ENCODE measurements around the gene ATP9B. TPM values are rescaled to one million over a fixed set of nuclear protein-coding genes. Genes with fewer than 3 reads are reported as not detected.

ATP9B gene
- total RNA-seq, 1 donor from 2014 or later, result 27.3 TPM

DNA sequence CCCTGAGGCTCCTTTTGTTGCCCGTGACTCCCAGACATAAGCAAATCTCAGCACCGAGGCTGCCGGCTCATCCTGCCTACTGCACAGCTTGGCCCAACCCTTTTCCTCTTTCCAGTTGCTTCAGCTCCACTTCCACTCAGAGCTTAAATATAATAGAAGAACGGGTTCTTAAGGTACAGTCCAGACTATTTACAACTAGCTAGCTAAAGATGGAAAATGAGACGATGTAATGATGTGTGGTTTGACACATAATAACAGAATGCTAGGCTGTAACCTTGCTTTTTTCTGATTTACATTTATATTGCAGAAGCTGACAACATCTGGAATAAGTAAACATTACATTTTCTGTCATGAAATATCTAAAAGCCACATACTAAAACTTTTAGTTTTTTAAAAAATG, 26.9 kb upstream of the ATP9B start:
- peaks cover 9% of the 10 kb centered on the region for H3K9me3 Mint-ChIP-seq (ENCODE audit: unreplicated experiment)
- H3K27me3 Mint-ChIP-seq (ENCODE audit: unreplicated experiment), result no peaks in the 10 kb centered on the region
- no peak overlapping the region for H3K27ac Mint-ChIP-seq (ENCODE audit: unreplicated experiment)
- H3K4me3 Mint-ChIP-seq (ENCODE audit: unreplicated experiment), result no peak overlapping the region
- H3K36me3 Mint-ChIP-seq (ENCODE audit: unreplicated experiment), result no peaks in the 10 kb centered on the region
- no peaks in the 10 kb centered on the region for H3K4me1 Mint-ChIP-seq (ENCODE audit: unreplicated experiment)
- no peak for TF ChIP-seq CTCF (IDR thresholded peaks at IDR 0.05)
- no peak for DNase-seq (ENCODE audit: extremely low spot score, unreplicated experiment)

GRCh38 chr18:79043288-79043687, 25.9 kb upstream of the ATP9B start:
- TF ChIP-seq CTCF (IDR thresholded peaks at IDR 0.05), result no peak

DNA sequence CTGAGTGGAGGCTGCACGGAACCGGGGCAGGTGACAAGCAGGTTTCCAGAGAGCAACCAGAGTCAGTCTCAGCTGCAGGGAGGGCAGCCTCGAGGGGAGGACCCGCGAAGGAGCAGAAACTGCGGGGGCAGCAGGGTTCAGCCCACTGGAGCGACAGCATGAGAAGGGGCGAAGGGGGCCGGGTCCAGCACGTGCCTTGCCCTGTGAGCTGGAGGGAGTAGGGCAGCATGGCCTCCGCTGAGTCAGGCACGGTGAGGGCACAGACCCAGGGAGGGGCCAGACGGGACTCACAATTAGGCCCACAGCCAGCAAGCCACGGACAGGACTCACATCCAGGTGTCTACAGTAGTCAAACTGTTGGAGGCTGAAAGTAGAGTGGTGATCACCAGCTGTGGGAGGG, 22.7 kb upstream of the ATP9B start:
- no peaks in the 10 kb centered on the region for H3K9me3 Mint-ChIP-seq (ENCODE audit: unreplicated experiment)
- H3K4me1 Mint-ChIP-seq (ENCODE audit: unreplicated experiment), result no peaks in the 10 kb centered on the region
- H3K27me3 Mint-ChIP-seq (ENCODE audit: unreplicated experiment), result no peaks in the 10 kb centered on the region

More at GRCh38 chr18:79043288-79043687, 25.9 kb upstream of the ATP9B start:
- no peak for DNase-seq (ENCODE audit: extremely low spot score, unreplicated experiment)
- no peak overlapping the region for H3K4me3 Mint-ChIP-seq (ENCODE audit: unreplicated experiment)
- no peaks in the 10 kb centered on the region for H3K27me3 Mint-ChIP-seq (ENCODE audit: unreplicated experiment)
- H3K9me3 Mint-ChIP-seq (ENCODE audit: unreplicated experiment), result peaks cover 6% of the 10 kb centered on the region
- H3K4me1 Mint-ChIP-seq (ENCODE audit: unreplicated experiment), result no peaks in the 10 kb centered on the region
- no peaks in the 10 kb centered on the region for H3K36me3 Mint-ChIP-seq (ENCODE audit: unreplicated experiment)
- H3K27ac Mint-ChIP-seq (ENCODE audit: unreplicated experiment), result no peak overlapping the region

GRCh38 chr18:79047556-79048244, 21.5 kb upstream of the ATP9B start:
- Mint-ChIP-seq H3K4me1 (ENCODE audit: unreplicated experiment) (no peaks in the 10 kb centered on the region), H3K27me3 (ENCODE audit: unreplicated experiment) (no peaks in the 10 kb centered on the region), H3K27ac (ENCODE audit: unreplicated experiment) (no peak overlapping the region), H3K9me3 (ENCODE audit: unreplicated experiment) (no peaks in the 10 kb centered on the region), H3K4me3 (ENCODE audit: unreplicated experiment) (no peak overlapping the region), H3K36me3 (ENCODE audit: unreplicated experiment) (no peaks in the 10 kb centered on the region)
- TF ChIP-seq CTCF (IDR thresholded peaks at IDR 0.05), result no peak
- no peak for DNase-seq (ENCODE audit: extremely low spot score, unreplicated experiment)

More for the DNA sequence above, 22.7 kb upstream of the ATP9B start:
- TF ChIP-seq CTCF (IDR thresholded peaks at IDR 0.05), result no peak
- H3K36me3 Mint-ChIP-seq (ENCODE audit: unreplicated experiment), result no peaks in the 10 kb centered on the region
- no peak for DNase-seq (ENCODE audit: extremely low spot score, unreplicated experiment)
- no peak overlapping the region for H3K27ac Mint-ChIP-seq (ENCODE audit: unreplicated experiment)
- no peak overlapping the region for H3K4me3 Mint-ChIP-seq (ENCODE audit: unreplicated experiment)

- TF ChIP-seq CTCF (IDR thresholded peaks at IDR 0.05), result no peak
- DNase-seq (ENCODE audit: extremely low spot score, unreplicated experiment), result no peak
- Mint-ChIP-seq H3K27me3 (ENCODE audit: unreplicated experiment) (no peaks in the 10 kb centered on the region), H3K36me3 (ENCODE audit: unreplicated experiment) (no peaks in the 10 kb centered on the region), H3K4me1 (ENCODE audit: unreplicated experiment) (no peaks in the 10 kb centered on the region), H3K27ac (ENCODE audit: unreplicated experiment) (no peak overlapping the region), H3K9me3 (ENCODE audit: unreplicated experiment) (no peaks in the 10 kb centered on the region), H3K4me3 (ENCODE audit: unreplicated experiment) (no peak overlapping the region)
Measured at GRCh38 chr18:79048245-79048632, 21.0 kb upstream of the ATP9B start.
